ENCODE measurements around the gene DONSON.

- no peak for TF ChIP-seq REST (IDR thresholded peaks at IDR 0.05; ENCODE audit: insufficient read depth in 1 of 2, low read depth in 2 of 2, low read length in 2 of 2)
- no peak for TF ChIP-seq TAF1 (IDR thresholded peaks at IDR 0.05; ENCODE audit: borderline replicate concordance, insufficient read depth, low read length)
Measured at GRCh38 chr21:33566514-33566913, 22.0 kb downstream of the DONSON start.

All from PFSK-1 (cell line).